ENCODE results near the gene PSMA5. TPM values are rescaled to one million over a fixed set of nuclear protein-coding genes. Genes with fewer than 3 reads are reported as not detected.
"Not testable (repeated sequence)": the region's sequence is repeated elsewhere in the genome, so short reads cannot be mapped to it uniquely, and the experiment has no call there.

Gene PSMA5
- total and polyA plus RNA-seq, 11 donors: 24.3 to 94.7 (median 61.0) TPM

- TF ChIP-seq POLR2A (IDR thresholded peaks at IDR 0.05): no peak
- TF ChIP-seq, protein P1, sequence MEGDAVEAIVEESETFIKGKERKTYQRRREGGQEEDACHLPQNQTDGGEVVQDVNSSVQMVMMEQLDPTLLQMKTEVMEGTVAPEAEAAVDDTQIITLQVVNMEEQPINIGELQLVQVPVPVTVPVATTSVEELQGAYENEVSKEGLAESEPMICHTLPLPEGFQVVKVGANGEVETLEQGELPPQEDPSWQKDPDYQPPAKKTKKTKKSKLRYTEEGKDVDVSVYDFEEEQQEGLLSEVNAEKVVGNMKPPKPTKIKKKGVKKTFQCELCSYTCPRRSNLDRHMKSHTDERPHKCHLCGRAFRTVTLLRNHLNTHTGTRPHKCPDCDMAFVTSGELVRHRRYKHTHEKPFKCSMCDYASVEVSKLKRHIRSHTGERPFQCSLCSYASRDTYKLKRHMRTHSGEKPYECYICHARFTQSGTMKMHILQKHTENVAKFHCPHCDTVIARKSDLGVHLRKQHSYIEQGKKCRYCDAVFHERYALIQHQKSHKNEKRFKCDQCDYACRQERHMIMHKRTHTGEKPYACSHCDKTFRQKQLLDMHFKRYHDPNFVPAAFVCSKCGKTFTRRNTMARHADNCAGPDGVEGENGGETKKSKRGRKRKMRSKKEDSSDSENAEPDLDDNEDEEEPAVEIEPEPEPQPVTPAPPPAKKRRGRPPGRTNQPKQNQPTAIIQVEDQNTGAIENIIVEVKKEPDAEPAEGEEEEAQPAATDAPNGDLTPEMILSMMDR (IDR thresholded peaks at IDR 0.05): no peak
- ATAC-seq: no peak
- H3K27ac ChIP-seq: no peak overlapping the region
Observed at GRCh38 chr1:109454497-109455133, 28.4 kb upstream of the PSMA5 start.

DNA sequence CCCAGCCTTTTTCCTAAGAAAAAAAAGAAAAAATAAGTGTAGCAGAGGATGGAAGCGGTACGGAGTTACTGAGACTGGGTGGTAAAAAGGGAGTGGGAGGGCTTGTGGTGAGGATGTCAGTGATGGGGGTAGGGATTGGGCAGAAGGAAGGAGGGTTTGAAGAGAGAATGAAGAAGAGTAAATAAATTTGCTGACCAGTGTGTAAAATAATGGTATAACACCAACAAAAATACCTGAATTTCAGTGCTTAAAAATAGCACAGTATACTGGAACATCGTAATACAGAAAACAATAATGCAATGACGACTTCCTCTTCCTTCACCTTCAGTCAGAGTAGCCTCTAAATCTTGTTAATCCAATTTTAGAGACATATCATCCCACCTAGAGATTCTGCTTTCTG, 21.3 kb upstream of the PSMA5 start:
- no peak for TF ChIP-seq POLR2A (IDR thresholded peaks at IDR 0.05)
- TF ChIP-seq, protein P1 (IDR thresholded peaks at IDR 0.05): no peak
- Histone ChIP-seq H3K4me1 (no peaks in the 10 kb centered on the region), H3K36me3 (no peaks in the 10 kb centered on the region), H3K4me3 (no peak overlapping the region), H3K27me3 (peaks cover 0 to 27% (median 0%) of the 10 kb centered on the region in 9 donors), H3K9me3 (no peaks in the 10 kb centered on the region), H3K27ac (no peak overlapping the region)
- intact Hi-C loops (cut with DNase I): no loop called here
- ATAC-seq (no peak), DNase-seq (no peak)
- 65 to 68% (median 67%) methylated on average over 4 of the region's 4 CpGs for WGBS, 4 donors

More at GRCh38 chr1:109454497-109455133, 28.4 kb upstream of the PSMA5 start:
- Histone ChIP-seq H3K4me3 (no peak overlapping the region), H3K4me1 (no peaks in the 10 kb centered on the region), H3K9me3 (peaks cover 0 to 18% (median 0%) of the 10 kb centered on the region in 12 donors), H3K27me3 (peaks cover 0 to 9% (median 0%) of the 10 kb centered on the region in 9 donors), H3K36me3 (no peaks in the 10 kb centered on the region)
- intact Hi-C loops (cut with DNase I): no loop called here
- WGBS, 4 donors: 88 to 97% (median 94%) methylated on average over 1 of the region's 1 CpG
- DNase-seq: no peak

GRCh38 chr1:109445949-109446695, 19.9 kb upstream of the PSMA5 start:
- H3K27me3 ChIP-seq: peaks cover 0 to 32% (median 0%) of the 10 kb centered on the region in 9 donors
- H3K9me3 ChIP-seq; H3K27ac ChIP-seq; ATAC-seq; H3K36me3 ChIP-seq; H3K4me3 ChIP-seq; DNase-seq; intact Hi-C loops (cut with DNase I); H3K4me1 ChIP-seq: not testable (repeated sequence)
- 68 to 76% (median 75%) methylated on average over 11 of the region's 11 CpGs for WGBS, 4 donors

GRCh38 chr1:109444346-109444745, 18.1 kb upstream of the PSMA5 start:
- H3K4me1 ChIP-seq: no peaks in the 10 kb centered on the region
- no peak overlapping the region for H3K27ac ChIP-seq
- intact Hi-C loops (cut with DNase I): no loop called here
- DNase-seq (no peak), ATAC-seq (no peak)
- no peaks in the 10 kb centered on the region for H3K36me3 ChIP-seq
- peaks cover 0 to 24% (median 0%) of the 10 kb centered on the region in 9 donors for H3K27me3 ChIP-seq
- TF ChIP-seq POLR2A (IDR thresholded peaks at IDR 0.05): no peak
- TF ChIP-seq, protein P1 (IDR thresholded peaks at IDR 0.05): no peak
- 70 to 90% (median 83%) methylated on average over 1 of the region's 1 CpG for WGBS, 4 donors
- no peaks in the 10 kb centered on the region for H3K9me3 ChIP-seq
- no peak overlapping the region for H3K4me3 ChIP-seq
